K562 (cell line): ENCODE data around the gene NFATC2. TPM values are rescaled to one million over a fixed set of nuclear protein-coding genes. Genes with fewer than 3 reads are reported as not detected.
A peak's percentile ranks its signal among the peaks of the same experiment; 100 is the strongest.

ENCODE experiments used
- ATAC-seq: fragments of 200-7000 bp; cut with Tn5 transposase; 3 replicates; pipeline ENCODE4 v1.9.1; 2020; ENCODE audit warnings: moderate library complexity
- BruUV-seq: library from RNA; stranded (reverse); fragments of 400-500 nt; replicated peaks from 2 replicates; lab custom pipeline; 2021; lab: Mats Ljungman, UMichigan
- CTCF ChIA-PET: fragments of 300-600 bp; formaldehyde crosslinking; extraction: SDS; loops from one replicate; lab custom pipeline; 2021; ENCODE audit warnings: low intra/inter-chr PET ratio; lab: Yijun Ruan, JAX
- POLR2A ChIA-PET: fragments of 300-600, 350-650 bp; sonication (Branson Sonifier 250); formaldehyde crosslinking; extraction: SDS; loops from one replicate; lab custom pipeline; 2021; ENCODE audit warnings: antibody characterized with exemption, inconsistent platforms; lab: Yijun Ruan, JAX
- DNase-seq, 4 experiments: peaks; one replicate each; pipeline versions ENCODE4 v3.0.0 to v3.0.0-alpha.2; 2011 to 2018; ENCODE audit warnings: low spot score in 3 of 4, mixed read lengths in 3 of 4; ENCODE audit errors: extremely low read depth in 1 of 4
- FAIRE-seq: peaks from 2 replicates; lab custom pipeline; 2011; peaks lifted over from hg19 to GRCh38; lab: Jason Lieb, UNC
- H2AFZ ChIP-seq: 2 replicates; pipeline ENCODE4 v1.6.0; 2011; ENCODE audit warnings: low read depth, low read length, control low read depth, inconsistent platforms
- H3K27ac ChIP-seq: fragments of 200-600 bp; 3 replicates; pipeline ENCODE4 v1.8.0; 2011; ENCODE audit warnings: low read depth, mild to moderate bottlenecking, control low read depth, inconsistent platforms, low read length, moderate library complexity, mixed read lengths; ENCODE audit errors: extremely low read depth
- H3K27me3 ChIP-seq, 2 experiments: fragments of 300-600 bp in 1 of 2; 2 replicates in 1 of 2; 3 replicates in 1 of 2; pipeline versions ENCODE4 v1.6.0 to v1.8.0; 2011; ENCODE audit warnings: inconsistent platforms in 2 of 2, low read length in 2 of 2, mild to moderate bottlenecking in 1 of 2, mixed read lengths in 1 of 2, moderate library complexity in 1 of 2; ENCODE audit not compliant: control insufficient read depth in 2 of 2, insufficient read depth in 2 of 2
- H3K36me3 ChIP-seq: fragments of 300-600 bp; 3 replicates; pipeline ENCODE4 v1.8.0; 2011; ENCODE audit warnings: mild to moderate bottlenecking, low read length, inconsistent platforms; ENCODE audit not compliant: control insufficient read depth, insufficient read depth
- H3K4me1 ChIP-seq, 2 experiments: fragments of 200-600 bp in 1 of 2; replicated peaks in 1 of 2; 2 replicates in 1 of 2; 3 replicates in 1 of 2; pipeline versions ENCODE4 v1.5.1 to v1.8.0; 2011; ENCODE audit warnings: inconsistent platforms in 2 of 2, low read length in 2 of 2, mild to moderate bottlenecking in 1 of 2, mixed read lengths in 1 of 2, moderate library complexity in 1 of 2; ENCODE audit not compliant: control insufficient read depth in 2 of 2, insufficient read depth in 2 of 2
- H3K4me2 ChIP-seq: 2 replicates; pipeline ENCODE4 v1.6.1; 2011; ENCODE audit warnings: low read length, control low read depth, inconsistent platforms, mixed read lengths; ENCODE audit not compliant: insufficient read depth
- H3K4me3 ChIP-seq: fragments of 200-600 bp; sonication (generic), shearing (Covaris generic); 2 replicates; pipeline ENCODE4 v1.5.1; 2016; ENCODE audit warnings: control low read depth, inconsistent platforms
- H3K79me2 ChIP-seq: fragments of 200-600 bp; 3 replicates; pipeline ENCODE4 v1.8.0; 2011; ENCODE audit warnings: low read length, inconsistent platforms; ENCODE audit not compliant: control insufficient read depth, insufficient read depth
- H3K9ac ChIP-seq, 2 experiments: 2 replicates each; pipeline versions ENCODE4 v1.6.0 to v1.6.1; 2011; ENCODE audit warnings: low read depth in 2 of 2, low read length in 2 of 2, control low read depth in 1 of 2, inconsistent platforms in 1 of 2, mild to moderate bottlenecking in 1 of 2, mixed read lengths in 1 of 2; ENCODE audit not compliant: insufficient read depth in 1 of 2
- H3K9me1 ChIP-seq: one replicate; pipeline ENCODE4 v1.6.0; 2011; ENCODE audit warnings: inconsistent platforms, mild to moderate bottlenecking, low read length, moderate library complexity; ENCODE audit not compliant: control insufficient read depth, insufficient read depth
- H3K9me3 ChIP-seq: replicated peaks from 2 replicates; pipeline ENCODE4 v1.5.1; 2011; ENCODE audit warnings: low read depth, low read length, inconsistent platforms; ENCODE audit not compliant: control insufficient read depth, insufficient read depth
- H4K20me1 ChIP-seq: replicated peaks from 2 replicates; pipeline ENCODE4 v1.6.1; 2011; ENCODE audit warnings: low read length, inconsistent platforms, mixed read lengths; ENCODE audit not compliant: control insufficient read depth, insufficient read depth
- GMEB1 ChIP-seq: fragments of 250-450 bp; sonication (Bioruptor Pico); IDR thresholded peaks from 2 replicates; pipeline ENCODE4 v1.4.0; 2020; ENCODE audit warnings: mild to moderate bottlenecking
- KDM2B ChIP-seq: fragments of 250-450 bp; sonication (Bioruptor Pico); IDR thresholded peaks from 2 replicates; pipeline ENCODE4 v1.8.0; 2021; ENCODE audit warnings: mild to moderate bottlenecking, moderate library complexity
- KDM4B ChIP-seq, 2 experiments: fragments of 450-650 bp in 1 of 2; sonication (generic) in 1 of 2; IDR thresholded peaks; 2 replicates each; pipeline ENCODE4 v1.6.1; 2016 to 2017; ENCODE audit warnings: borderline replicate concordance in 2 of 2, antibody characterized with exemption in 1 of 2, low read depth in 1 of 2, mild to moderate bottlenecking in 1 of 2
- KLF6 ChIP-seq: fragments of 250-450 bp; sonication (Bioruptor Pico); IDR thresholded peaks from 2 replicates; pipeline ENCODE4 v1.4.0; 2020; ENCODE audit warnings: mild to moderate bottlenecking, moderate library complexity, borderline replicate concordance
- MCM5 ChIP-seq: fragments of 450-650 bp; IDR thresholded peaks from 2 replicates; pipeline ENCODE4 v1.6.1; 2016; ENCODE audit warnings: low read depth
- MTF1 ChIP-seq: fragments of 250-450 bp; sonication (Bioruptor Pico); IDR thresholded peaks from 2 replicates; pipeline ENCODE4 v1.9.0; 2021; ENCODE audit warnings: moderate library complexity, mild to moderate bottlenecking, inconsistent platforms, borderline replicate concordance
- POU5F1 ChIP-seq: fragments of 150-350 bp; IDR thresholded peaks from 2 replicates; pipeline ENCODE4 v1.6.1; 2014; ENCODE audit warnings: borderline replicate concordance, low read length, low read depth, mild to moderate bottlenecking; ENCODE audit not compliant: partially characterized antibody
- PTTG1 ChIP-seq: fragments of 450-650 bp; IDR thresholded peaks from 2 replicates; pipeline ENCODE4 v1.6.1; 2016; ENCODE audit warnings: low read depth, mild to moderate bottlenecking, missing genetic modification characterization, missing compliant biosample characterization
- STAT5A ChIP-seq: IDR thresholded peaks from 2 replicates; pipeline ENCODE4 v1.6.1; 2012; ENCODE audit warnings: low read length, inconsistent platforms, borderline replicate concordance
- ZNF398 ChIP-seq: fragments of 250-450 bp; sonication (Bioruptor Pico); IDR thresholded peaks from 2 replicates; pipeline ENCODE4 v1.8.0; 2021; ENCODE audit warnings: moderate library complexity, mild to moderate bottlenecking, inconsistent platforms
- ZNF830 ChIP-seq: fragments of 250-450 bp; sonication (Bioruptor Pico); IDR thresholded peaks from 2 replicates; pipeline ENCODE4 v1.5.0; 2021; ENCODE audit warnings: mild to moderate bottlenecking
- WGBS: fragments of 100-300 bp; shearing (Covaris generic); methylation state at CpG from one replicate; pipeline ENCODE4 v1.1.6; 2016; ENCODE audit warnings: low coverage, mixed read lengths; ENCODE audit not compliant: insufficient coverage; ENCODE audit errors: missing lambda C conversion rate; 5-methylcytosine and 5-hydroxymethylcytosine counted together
- in situ Hi-C: fragments of 300-500 bp; cut with MboI; formaldehyde crosslinking; loops from 4 replicates; pipeline ENCODE4 v1.15.0; 2018; ENCODE audit warnings: inconsistent platforms, mixed read lengths
- intact Hi-C: fragments of 100-400 bp; cut with micrococcal nuclease; formaldehyde crosslinking; loops from 2 replicates; pipeline ENCODE4 v1.14.2; 2022
- polyA plus RNA-seq, 8 experiments: library from polyadenylated mRNA; depleted of rRNA in 4 of 8; stranded (reverse) in 5 of 8; unstranded in 3 of 8; fragments of >200 nt; fragmentation: Nextera tagmentation in 2 of 8; fragmentation: Illumina TruSeq in 1 of 8; extraction: Ambion mirVana in 2 of 8; extraction: Trizol in 1 of 8; gene quantifications; 2 replicates each; pipeline versions ENCODE4 v1.2.1 to v1.2.3, GENCODE V29; 2011 to 2014; ENCODE audit warnings: inconsistent platforms in 1 of 8, missing spikeins in 1 of 8
- total RNA-seq, 7 experiments: library from RNA; depleted of rRNA in 6 of 7; stranded (reverse); fragments of >200 nt in 6 of 7; fragmentation: Illumina TruSeq in 2 of 7; extraction: Trizol in 2 of 7; gene quantifications; 2 replicates each; pipeline versions ENCODE4 v1.2.1 to v1.2.3, GENCODE V29; 2011 to 2021; ENCODE audit warnings: low replicate concordance in 1 of 7
- TF ChIP-seq, protein P1 (sequence below): fragments of 450-650 bp; formaldehyde crosslinking; IDR thresholded peaks from 2 replicates; pipeline ENCODE4 v1.4.0; 2022; ENCODE audit warnings: mild to moderate bottlenecking, moderate library complexity

The NFATC2 gene
- total and polyA plus RNA-seq, 9 of the 15 experiments (the other 6 are each of a cell fraction or from before 2014, with no cell fraction given): 1.9 to 11.2 (median 3.0) TPM

GRCh38 chr20:51573576-51574243 is 31.2 kb upstream of the NFATC2 start:
- Histone ChIP-seq H3K79me2 (no peaks in the 10 kb centered on the region), H3K9me3 (no peaks in the 10 kb centered on the region; the same call in 1 of the 2 replicates), H3K27me3 (no peaks in the 10 kb centered on the region; a peak in 1 of 5 replicates), H3K4me3 (no peak overlapping the region), H3K4me2 (no peak overlapping the region), H3K9ac (no peak overlapping the region), H3K4me1 (peaks cover 0 to 8% of the 10 kb centered on the region in 2 experiments; a peak in 4 of 5 replicates), H3K9me1 (no peaks in the 10 kb centered on the region), H2AFZ (peak overlapping the region; percentile 48), H3K36me3 (no peaks in the 10 kb centered on the region), H3K27ac (no peak overlapping the region), H4K20me1 (no peaks in the 10 kb centered on the region)
- in situ Hi-C loops (no loop called here), intact Hi-C loops (no loop called here)
- FAIRE-seq: no peak
- ChIA-PET POLR2A (no interaction called here), CTCF (no interaction called here)
- no TSS peak for BruUV-seq
- ATAC-seq: no peak
- TF ChIP-seq MTF1 (no peak), POU5F1 (no peak), KDM2B (no peak), PTTG1 (no peak), STAT5A (no peak), KDM4B (IDR thresholded peaks at IDR 0.05; ENCODE audit: borderline replicate concordance in 2 of 2, low read depth in 1 of 2) (no peak), ZNF398 (no peak), MCM5 (no peak), KLF6 (CRISPR knock-in tag) (no peak), ZNF830 (CRISPR knock-in tag) (no peak), GMEB1 (no peak)
- TF ChIP-seq, protein P1, sequence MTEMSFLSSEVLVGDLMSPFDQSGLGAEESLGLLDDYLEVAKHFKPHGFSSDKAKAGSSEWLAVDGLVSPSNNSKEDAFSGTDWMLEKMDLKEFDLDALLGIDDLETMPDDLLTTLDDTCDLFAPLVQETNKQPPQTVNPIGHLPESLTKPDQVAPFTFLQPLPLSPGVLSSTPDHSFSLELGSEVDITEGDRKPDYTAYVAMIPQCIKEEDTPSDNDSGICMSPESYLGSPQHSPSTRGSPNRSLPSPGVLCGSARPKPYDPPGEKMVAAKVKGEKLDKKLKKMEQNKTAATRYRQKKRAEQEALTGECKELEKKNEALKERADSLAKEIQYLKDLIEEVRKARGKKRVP (CRISPR knock-in tag): no peak
- no peak for DNase-seq
- WGBS: 33% methylated on average over 8 of the region's 8 CpGs
